ENCODE data around the gene LMF1.

Gene LMF1

DNA sequence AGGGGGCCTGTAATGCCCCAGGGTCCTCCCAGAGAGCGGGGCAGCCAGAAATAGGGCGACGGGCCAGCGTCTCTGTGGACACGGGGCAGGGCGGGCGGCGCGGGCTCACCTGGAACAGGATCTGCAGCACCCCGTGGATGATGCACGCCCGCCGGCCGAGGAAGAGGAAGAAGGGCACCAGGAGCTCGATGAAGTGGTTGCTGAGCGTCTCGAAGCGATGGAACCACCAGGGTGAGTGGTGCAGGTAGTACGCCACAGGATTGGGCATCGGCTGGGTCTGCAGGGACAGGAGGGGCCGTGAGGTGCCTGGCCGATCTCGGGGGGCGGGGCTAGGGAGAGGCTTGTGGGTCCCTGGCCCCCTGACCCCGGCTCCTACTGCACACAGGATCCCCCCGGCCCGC lies 91.3 kb downstream of the LMF1 start:
- no peak for DNase-seq (ENCODE audit: low spot score)

DNA sequence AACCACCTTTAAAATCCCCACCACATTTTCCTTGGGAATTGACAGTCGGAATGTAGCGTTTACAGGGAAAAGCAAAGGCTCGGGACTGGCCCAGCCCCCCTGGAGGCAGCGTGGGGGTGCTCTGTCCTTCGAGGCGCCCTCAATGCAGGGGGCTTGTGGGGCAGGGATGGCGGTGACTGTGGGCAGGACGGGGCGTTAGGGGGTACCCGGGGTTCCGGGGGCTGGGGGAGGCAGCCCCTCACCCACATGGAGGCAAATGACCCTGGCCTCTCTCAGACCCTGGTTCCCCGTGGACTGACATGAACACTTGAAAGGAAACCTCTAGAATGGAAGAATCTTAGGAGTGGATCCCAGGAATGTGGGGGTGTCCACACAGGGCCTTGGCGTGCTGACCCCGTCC lies 91.9 kb downstream of the LMF1 start:
- no peak for DNase-seq (ENCODE audit: low spot score)

- no peak for DNase-seq (ENCODE audit: low spot score)
Observed at GRCh38 chr16:878072-878784, 92.6 kb downstream of the LMF1 start.

GRCh38 chr16:877242-878071 lies 93.3 kb downstream of the LMF1 start:
- no peak for DNase-seq (ENCODE audit: low spot score)

GRCh38 chr16:876523-877241 lies 94.1 kb downstream of the LMF1 start:
- no peak for DNase-seq (ENCODE audit: low spot score)

DNA sequence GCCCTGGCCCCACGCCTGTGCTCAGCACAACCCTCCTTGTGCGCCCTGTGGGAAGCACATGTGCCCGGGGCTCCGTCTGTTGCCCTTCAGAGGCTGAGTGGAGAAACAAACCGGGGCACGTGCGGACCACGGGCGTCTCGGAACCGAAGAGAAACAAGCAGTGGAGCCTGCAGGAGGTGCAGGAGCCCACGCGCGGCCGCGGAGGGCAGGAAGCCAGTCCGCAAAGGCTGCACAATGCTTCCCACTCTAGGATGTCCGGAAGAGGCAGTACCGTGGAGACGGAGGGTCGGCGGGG lies 94.8 kb downstream of the LMF1 start:
- no peak for DNase-seq (ENCODE audit: low spot score)

DNA sequence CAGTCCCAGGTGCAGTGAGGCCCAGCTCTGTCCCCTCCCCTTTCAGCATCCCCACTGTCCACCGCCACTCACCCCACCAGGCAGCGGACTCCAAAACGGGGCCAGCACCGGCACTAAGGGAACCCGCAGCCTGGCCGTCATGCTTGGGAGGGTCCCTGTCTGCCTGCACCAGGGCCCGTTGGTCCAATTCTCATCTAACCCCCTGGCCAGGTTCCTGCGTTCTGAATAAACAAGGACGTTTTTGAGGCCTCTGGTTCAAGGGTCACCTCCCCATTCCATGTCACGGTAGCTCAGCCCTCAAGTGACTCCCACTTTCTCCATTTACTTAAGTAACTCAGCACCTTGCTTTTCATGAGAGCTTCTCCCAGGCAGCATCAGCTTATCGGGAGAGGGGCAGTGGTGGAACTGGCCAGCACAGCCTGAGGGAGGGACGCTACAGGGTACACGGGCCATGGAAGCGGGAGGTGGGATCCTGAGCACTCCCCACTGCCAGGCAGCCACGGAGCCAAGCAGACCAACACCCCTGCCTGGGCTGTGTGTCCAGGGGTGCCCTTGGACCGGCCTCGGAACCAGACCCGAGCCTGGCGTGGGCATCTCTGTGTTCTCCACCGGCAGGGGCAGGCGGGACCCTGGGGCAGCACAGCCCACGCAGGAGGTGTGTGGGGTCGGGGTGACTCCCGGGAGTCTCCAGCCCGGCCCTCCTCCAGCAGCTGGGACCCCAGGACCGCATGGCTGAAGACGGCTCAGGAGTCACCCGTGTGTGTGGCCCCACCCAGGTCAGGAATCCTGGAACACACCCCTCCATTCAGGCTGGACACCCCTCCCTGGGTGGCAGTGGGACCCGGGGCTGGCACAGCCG lies 95.4 kb downstream of the LMF1 start:
- DNase-seq (ENCODE audit: low spot score), result no peak

- no peak for DNase-seq (ENCODE audit: low spot score)
Observed at GRCh38 chr16:874366-875181, 96.2 kb downstream of the LMF1 start.

- no peak for DNase-seq (ENCODE audit: low spot score)
Observed at GRCh38 chr16:873889-874288, 96.9 kb downstream of the LMF1 start.

- no peak for DNase-seq (ENCODE audit: low spot score)
Observed at GRCh38 chr16:873243-873661, 97.5 kb downstream of the LMF1 start.

GRCh38 chr16:872436-873242 lies 98.1 kb downstream of the LMF1 start:
- no peak for DNase-seq (ENCODE audit: low spot score)

DNA sequence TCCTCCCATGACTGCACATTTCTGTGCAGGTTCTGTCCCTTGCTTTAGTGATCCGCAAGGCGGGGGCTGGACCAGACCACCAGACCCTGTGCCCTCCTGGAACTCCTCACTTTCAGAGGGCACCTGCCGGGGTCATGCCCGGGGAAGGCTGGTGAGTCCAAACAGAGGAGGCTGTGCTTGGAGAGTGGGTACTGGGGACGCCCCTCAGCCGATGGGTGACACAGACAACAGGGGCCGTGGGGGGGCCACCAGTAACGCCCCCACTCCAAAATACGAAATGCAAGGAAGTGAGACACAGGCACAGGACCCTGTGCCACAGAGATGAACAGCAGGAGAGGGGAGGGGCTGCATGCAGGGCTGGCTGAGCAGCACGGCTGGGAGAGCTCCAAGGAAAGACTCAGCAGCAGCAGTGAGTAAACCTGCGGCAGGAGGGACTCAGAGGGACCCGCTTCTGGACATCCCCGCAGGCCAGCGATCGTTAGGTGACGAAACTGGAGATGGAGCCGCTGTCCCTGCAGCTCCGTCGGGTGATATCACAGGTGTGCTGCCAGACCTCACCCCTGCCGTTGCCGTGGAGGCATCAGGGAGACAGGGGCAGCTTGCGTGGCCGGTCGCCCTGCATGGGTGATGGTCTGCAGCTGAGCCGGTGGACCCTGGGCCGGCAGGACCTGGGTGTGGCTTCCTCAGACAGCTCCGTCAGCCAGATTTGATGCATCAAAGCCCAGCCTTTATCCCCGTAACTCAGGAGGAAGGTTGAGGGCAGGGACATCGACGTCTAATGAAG lies 99.0 kb downstream of the LMF1 start:
- no peak for DNase-seq (ENCODE audit: low spot score)

DNA sequence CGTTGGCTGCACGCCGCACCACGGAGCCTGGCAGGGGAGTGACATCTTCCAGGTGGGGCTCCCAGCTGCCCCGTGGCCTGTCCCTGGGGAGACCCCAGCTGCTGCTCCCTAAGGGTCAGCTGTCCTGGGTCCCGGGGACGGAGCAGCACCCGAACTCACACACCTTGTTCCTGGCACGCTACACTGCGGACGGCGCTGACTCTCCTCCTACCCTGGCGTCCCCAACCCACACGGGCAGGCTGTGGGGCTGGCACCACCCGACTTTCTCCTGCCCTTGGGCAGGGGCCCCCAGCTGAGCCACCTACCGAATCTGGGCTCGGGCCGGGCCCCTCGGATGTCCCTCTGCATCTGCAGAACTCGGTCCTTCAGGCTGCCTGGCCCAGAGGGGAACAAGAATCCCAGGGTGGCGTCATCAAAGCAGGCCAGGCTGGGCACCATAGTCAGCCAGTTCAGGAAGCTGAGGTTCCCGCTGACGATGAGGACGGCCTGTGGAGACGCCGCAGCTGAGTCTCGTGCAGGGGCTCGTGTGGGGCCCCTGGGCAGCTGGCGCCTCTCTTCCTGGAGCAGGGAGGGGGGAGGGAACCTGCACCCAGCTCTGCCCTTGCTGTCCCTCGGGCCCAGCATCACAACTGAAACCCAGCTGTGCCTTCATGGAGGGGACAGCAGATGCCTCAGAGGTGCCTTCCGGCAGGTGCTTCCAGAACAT lies 99.8 kb downstream of the LMF1 start:
- DNase-seq (ENCODE audit: low spot score), result no peak

- DNase-seq (ENCODE audit: low spot score), result no peak
Observed at GRCh38 chr16:869823-870641, 100.8 kb downstream of the LMF1 start.

- no peak for DNase-seq (ENCODE audit: low spot score)
Observed at GRCh38 chr16:868846-869822, 101.7 kb downstream of the LMF1 start.

GRCh38 chr16:868386-868755 lies 102.4 kb downstream of the LMF1 start:
- no peak for DNase-seq (ENCODE audit: low spot score)
